HTERT RPE-1 (cell line): Measurements from ENCODE around the gene DKC1.
"Not testable (repeated sequence)": the region's sequence is repeated elsewhere in the genome, so short reads cannot be mapped to it uniquely, and the experiment has no call there.

Source experiments
- in situ Hi-C: fragments of 300-500 bp; cut with MboI; formaldehyde crosslinking; loops from 4 replicates; pipeline ENCODE4 v1.14.3; 2020; ENCODE audit warnings: low sequenced_read_pairs

DKC1 gene

GRCh38 chrX:154817048-154817618, 54.5 kb downstream of the DKC1 start:
- in situ Hi-C loops: not testable (repeated sequence)

- in situ Hi-C loops: no loop called here
Measured at GRCh38 chrX:154818916-154819770, 56.5 kb downstream of the DKC1 start.

- in situ Hi-C loops: no loop called here
Measured at GRCh38 chrX:154819771-154820341, 57.2 kb downstream of the DKC1 start.

- in situ Hi-C loops: no loop called here
Measured at GRCh38 chrX:154821523-154821922, 58.9 kb downstream of the DKC1 start.

GRCh38 chrX:154822029-154822428, 59.4 kb downstream of the DKC1 start:
- in situ Hi-C loops: no loop called here

GRCh38 chrX:154824638-154825037, 62.0 kb downstream of the DKC1 start:
- in situ Hi-C loops: no loop called here

GRCh38 chrX:154825586-154825985, 62.9 kb downstream of the DKC1 start:
- in situ Hi-C loops: not testable (repeated sequence)
